Medulla oblongata (tissue), 1 donor: Measurements from ENCODE around the gene CNR2.
A peak's percentile ranks its signal among the peaks of the same experiment; 100 is the strongest.
"Not testable (repeated sequence)": the region's sequence is repeated elsewhere in the genome, so short reads cannot be mapped to it uniquely, and the experiment has no call there.

ENCODE experiments used
- DNase-seq: peaks from one replicate; pipeline ENCODE4 v3.0.0-alpha.2; 2015; ENCODE audit errors: extremely low spot score

CNR2 gene

DNA sequence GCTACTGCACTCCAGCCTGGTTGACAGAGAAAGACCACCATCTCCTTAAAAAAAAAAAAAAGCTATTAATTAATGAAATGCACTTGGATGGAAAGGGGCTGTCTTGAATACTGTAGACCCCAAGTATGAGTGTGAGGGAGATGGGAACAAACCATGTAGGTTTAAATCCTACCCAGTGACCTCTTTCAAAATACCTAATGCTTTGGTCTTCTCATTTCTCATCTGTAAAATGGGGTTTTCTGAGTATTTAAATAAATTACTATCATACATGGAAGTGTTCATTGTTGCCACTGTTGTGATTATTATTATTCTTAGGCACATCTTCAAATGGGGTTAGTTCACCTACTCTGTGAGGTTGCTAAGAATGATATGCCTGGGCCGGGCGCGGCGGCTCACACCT is 27.9 kb downstream of the CNR2 start:
- no peak for DNase-seq

DNA sequence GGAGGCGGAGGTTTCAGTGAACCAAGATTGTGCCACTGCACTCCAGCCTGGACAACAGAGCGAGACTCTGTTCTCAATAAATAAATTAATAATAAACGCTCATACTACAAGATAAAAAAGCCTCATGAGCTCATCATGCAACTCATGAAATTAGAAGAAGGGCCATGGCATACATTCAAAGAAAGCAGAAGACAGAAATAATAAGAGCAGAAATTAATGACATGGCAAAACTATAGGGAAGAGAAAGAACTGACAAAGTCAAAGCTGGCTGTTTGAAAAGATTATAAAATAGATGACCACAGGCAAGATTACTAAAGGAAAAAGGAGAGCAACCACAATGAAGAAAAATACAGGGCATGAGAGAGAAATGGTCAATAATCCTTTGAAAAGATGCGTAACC is 30.4 kb downstream of the CNR2 start:
- no peak for DNase-seq

DNA sequence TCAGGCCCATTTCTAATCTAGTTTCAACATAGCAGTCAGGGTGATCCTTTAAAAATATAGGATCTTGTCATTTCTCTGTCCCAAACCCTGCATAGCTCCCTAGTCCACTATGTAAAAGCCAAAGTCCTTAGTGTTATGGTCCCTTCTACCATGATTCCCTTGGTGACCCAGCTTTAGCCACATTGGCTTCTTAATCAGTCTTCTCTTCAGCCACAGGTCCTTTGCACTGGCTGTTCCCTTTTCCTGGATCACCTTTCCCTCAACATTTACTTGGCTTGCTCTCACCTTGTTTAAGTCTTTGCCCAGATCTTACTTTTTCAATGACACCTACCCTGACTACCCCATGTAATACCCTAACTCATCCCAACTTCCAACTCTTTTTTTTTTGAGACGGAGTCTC is 33.4 kb downstream of the CNR2 start:
- no peak for DNase-seq

DNA sequence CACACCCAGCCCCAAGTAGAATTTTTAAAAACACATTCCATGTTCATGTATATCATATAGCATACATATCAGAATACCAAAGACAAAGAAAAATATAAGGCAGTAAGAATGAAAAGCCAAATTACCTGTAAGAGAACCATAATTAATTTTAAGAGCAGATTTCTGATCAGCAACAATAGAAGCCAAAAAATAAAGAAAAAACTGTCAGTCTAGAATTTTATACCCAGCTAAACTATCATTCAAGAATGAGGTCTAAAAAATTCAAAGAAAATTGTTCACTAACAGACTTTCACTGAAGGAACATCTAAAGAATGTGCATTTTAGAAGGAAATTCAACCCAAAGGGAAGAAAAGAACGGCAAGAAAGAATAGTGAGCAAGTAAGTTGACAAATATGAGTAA is 34.5 kb downstream of the CNR2 start:
- DNase-seq: no peak

DNA sequence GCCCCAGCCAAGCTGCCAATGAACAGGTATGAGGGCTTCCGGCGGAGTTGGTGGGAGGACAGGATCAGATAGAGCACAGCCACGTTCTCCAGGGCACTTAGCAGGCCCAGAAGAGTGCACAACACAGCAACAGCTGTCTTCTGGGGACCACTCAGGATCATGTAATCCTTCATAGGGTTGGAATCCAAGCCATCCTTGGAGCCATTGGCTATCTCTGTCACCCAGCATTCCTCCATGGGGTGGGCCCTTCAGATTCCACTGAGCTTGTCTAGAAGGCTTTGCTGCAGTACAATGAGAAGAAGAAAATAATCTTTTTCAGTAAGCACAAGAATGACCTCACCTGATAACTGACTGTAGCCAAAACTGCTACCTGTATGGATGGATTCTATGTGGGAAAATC is 37.8 kb downstream of the CNR2 start:
- no peak for DNase-seq

DNA sequence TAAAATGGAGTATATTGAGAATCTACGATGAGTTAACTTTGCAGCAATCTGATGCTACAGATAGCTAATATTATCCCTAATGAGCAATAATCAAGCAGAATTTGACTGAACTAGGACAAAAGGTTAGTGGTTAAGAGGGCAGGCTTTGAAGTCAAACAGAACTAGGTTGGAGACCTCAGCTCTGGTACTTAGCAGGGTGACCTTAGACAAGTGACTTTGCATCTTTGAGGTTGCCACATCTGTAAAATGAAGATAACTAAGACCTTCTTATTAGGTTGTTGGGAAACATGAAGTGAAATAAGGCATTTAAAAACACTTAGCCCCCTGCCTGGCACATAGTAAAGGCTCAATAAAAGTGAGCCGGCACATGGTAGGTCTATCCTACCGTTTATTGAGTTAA is 40.7 kb downstream of the CNR2 start:
- no peak for DNase-seq

DNA sequence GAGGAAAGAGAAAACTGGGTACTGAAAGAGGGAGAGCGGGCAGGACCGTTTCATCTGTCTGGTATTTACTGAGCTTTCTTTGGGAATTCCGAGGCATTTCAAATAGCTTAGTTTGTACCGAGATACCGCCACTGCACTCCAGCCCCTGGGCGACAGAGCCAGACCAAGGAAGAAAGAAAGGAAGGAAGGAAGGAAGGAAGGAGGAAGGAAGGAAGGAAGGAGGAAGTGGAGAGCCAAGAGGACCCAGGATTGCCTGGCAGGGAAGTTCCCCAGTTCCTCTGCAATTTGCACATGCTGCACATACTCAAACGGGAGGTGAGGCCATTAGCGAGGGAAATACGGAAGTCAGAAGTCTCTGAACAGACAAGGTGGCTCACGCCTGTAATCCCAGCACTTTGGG is 44.1 kb downstream of the CNR2 start:
- DNase-seq: no peak

DNA sequence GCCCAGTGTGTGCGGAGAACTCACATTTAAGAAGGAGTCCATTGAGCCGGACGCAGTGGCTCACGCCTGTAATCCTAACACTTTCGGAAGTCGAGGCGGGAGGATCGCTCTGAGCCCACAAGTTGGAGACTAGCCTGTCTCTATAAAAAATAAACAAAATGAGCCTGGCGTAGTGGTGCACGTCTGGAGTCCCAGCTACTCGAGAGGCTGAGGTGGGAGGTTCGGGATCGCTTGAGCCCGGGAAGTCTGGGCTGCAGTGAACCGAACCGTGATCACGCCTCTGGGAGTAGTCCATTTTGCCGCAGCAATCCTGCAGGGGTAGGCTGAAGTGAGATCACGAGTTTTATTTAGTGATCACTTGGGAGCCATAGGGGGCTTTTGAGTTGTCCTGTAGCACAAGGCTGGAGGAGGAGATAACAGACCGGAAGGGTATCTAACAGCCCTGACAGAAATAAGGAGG is 44.6 kb downstream of the CNR2 start:
- DNase-seq: no peak

DNA sequence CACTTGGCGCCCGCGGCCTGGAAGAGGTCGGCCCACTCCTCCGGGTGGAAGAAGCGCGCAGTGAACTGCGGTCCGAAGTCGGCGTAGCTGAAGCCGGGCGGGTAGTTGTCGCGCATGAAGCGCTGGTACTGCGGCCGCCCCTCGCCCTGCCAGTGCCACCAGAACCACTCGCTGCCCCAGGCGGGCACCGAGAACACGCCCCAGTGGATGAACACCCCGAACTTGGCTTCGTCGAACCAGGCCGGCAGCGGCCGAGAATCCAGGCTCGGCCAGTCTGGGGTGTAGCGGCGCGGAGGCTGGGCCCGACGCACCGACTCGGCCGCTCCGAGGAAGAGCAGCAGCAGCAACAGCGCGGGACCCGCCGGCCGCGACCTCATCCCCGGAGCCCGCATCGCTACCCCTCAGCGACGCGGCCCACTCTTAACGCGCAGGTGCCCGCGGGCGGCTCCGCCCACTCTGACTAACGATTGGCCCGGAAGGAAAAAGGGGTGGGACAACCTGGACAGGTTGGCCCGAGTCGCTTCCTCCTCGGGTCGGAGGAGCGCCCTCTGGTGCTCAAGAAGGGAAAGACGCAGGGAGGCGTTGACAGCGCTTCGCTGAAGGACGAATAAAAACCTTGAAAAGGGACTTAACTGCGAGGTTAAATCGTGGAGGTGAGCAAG is 45.1 kb downstream of the CNR2 start, which contains the start of gene FUCA1:
TSS of gene FUCA1 (minus strand) at position 396 of the 662 bp plus-strand sequence. CDS start at position 392, 4 bp downstream.
- peak; percentile 98 for DNase-seq

DNA sequence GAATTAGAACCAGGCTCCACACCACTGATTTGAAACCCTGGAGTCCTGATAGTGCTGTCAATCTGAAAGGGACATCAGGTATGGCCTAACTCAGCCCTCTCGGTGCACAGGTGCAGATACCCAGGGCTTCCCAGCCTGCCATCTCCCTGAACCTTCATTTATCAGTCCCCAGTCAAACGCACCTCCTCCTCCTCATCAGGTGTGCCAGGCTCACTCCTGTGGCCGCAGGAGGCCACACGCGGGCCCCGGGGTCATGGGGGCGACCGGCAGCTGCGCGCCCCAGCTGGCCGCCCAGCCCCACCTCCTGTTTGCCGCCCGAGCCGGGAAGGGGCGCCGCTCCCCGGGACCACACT is 45.6 kb downstream of the CNR2 start:
- DNase-seq: no peak

DNA sequence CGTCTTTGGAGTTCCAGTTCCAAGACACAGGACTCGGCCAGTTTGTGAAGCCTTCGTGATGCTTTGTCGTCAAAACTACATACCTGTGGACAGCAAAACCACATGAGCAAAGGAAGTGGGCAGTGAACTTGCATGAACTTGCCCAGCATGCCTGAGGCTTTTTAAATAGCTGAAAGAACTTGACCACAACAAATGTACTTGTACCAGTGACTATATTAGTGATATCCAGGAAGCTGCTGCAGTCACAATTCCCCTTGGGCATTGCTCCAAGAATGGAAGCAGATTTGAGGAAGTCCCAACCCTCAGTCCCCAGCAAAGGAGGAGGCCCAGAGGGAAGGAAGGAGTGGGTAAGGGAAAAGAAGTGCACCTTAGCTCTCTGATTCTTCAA is 47.6 kb downstream of the CNR2 start:
- peak; percentile 53 for DNase-seq

DNA sequence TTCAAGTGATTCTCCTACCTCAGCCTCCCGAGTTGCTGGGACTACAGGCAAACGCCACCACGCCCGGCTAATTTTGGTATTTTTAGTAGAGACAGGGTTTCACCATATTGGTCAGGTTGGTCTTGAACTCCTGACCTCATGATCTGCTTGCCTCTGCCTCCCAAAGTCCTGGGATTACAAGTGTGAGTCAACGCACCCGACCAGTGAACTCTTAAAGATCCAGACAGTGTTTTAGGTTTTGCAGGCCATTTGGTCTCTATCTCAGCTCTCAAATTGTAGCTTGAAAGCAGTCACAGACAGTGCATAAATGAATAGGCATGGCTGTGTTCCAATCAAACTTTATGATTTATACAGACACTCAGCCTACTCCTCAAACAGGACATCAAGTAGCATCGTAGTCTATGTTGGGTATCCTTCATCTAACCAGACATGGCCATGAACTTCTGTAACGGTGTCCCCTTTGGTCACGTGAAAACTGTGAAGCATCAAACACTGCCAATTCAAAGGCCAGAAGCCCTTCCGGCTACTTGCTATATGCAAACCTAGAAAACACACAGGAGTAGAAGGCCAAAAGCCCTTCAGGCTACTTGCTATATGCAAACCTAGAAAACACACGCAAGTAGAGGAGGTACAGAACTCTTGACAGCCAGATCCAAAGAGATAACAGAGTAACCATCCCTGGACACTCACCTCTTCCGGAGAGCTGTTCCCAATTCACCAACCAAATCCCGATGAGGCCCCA is 48.2 kb downstream of the CNR2 start:
- DNase-seq: no peak

DNA sequence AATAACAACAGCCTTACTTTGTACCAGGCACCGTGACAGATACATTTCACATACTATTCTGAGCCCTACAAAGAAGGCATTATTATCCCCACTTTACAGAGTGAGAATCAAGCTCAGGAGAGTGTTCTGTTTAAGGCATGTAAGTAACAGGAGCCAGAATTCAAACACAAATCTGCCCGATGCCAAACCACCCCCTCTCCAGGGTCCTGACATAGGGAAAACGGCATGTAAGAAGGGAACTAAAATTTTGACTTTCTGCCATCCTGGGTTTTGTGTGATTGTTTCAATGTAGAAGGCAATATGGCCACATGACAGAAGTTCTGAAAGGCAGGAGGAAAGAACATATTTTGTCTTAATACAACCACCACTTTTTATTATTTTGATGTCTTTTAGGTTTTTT is 50.5 kb downstream of the CNR2 start:
- no peak for DNase-seq

DNA sequence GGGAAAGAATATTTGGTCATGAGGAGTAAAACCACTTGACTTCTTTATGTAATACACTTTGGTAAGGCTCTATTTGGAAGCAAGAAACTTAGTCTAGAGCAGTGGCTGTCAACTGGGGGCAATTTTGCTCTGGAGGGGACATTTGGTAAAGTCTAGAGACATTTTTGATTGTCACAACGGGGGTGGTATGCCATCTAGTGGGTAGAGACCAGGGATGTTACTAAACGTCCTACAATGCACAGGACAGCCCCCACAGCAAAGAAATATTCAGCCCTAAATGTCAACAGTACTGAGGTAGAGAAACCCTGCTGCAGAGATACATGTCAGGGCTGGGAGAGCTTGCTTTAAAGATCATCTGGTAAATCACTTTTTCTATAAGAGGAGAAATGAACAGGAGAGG is 58.6 kb downstream of the CNR2 start:
- peak; percentile 31 for DNase-seq

DNA sequence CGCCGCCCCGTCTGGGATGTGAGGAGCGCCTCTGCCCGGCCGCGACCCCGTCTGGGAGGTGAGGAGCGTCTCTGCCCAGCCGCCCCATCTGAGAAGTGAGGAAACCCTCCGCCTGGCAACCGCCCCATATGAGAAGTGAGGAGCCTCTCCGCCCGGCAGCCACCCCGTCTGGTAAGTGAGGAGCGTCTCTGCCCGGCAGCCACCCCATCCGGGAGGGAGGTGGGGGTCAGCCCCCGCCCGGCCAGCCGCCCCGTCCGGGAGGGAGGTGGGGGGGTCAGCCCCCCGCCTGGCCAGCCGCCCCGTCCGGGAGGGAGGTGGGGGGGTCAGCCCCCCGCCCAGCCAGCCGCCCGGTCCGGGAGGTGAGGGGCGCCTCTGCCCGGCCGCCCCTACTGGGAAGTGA is 60.0 kb downstream of the CNR2 start:
- not testable (repeated sequence) for DNase-seq

DNA sequence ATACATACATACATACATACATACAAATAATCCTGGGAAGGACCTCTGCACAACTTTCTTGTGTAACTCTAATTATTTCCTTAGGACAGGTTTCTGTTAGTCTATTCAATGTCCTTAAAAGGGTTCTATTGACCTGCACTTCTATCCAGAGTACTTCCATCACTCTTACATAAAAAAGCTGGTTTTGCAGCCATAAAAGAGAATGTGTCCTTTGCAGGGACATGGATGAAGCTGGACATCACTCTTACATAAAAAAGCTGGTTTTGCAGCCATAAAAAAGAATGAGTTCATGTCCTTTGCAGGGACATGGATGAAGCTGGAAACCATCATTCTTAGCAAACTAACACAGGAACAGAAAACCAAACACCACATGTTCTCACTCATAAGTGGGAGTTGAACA is 61.8 kb downstream of the CNR2 start:
- DNase-seq: not testable (repeated sequence)

DNA sequence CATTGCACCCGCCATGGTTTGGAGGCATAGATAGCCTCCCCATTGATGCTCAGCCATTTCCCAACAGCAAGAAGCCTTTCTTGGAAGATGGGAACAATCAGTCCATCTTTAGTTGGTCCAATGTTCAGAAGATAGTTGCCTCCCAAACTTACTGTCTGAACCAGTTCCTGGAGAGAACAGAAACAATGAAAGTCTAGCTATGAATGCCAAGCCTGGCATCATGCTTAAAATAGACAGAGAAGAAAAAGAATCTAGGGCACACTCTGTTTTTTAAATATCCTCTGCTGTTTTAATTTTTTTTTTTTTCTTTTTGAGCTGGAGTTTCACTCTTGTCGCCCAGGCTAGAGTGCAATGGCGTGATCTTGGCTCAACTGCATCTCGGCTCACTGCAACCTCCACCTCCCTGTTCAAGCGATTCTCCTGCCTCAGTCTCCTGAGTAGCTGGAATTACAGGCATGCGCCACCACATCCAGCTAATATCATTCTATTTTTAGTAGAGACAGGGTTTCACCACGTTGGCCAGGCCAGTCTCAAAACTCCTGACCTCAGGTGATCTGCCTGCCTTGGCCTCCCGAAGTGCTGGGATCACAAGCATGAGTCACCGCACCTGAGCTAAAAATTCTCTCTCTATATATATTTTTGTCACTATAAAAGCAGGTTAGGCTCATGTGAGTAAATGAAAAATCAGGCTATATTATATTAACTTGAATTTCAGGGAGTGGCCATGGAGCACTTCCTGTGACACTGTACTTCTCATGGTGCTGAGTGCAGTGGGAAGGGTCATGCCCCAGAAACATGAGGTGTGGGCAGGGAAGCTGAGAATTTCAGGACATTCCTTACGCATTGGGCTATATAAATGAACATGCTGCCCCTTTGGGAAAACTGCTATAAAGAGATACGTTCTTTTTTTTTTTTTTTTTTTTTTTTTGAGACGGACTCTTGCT is 64.2 kb downstream of the CNR2 start:
- DNase-seq: no peak

DNA sequence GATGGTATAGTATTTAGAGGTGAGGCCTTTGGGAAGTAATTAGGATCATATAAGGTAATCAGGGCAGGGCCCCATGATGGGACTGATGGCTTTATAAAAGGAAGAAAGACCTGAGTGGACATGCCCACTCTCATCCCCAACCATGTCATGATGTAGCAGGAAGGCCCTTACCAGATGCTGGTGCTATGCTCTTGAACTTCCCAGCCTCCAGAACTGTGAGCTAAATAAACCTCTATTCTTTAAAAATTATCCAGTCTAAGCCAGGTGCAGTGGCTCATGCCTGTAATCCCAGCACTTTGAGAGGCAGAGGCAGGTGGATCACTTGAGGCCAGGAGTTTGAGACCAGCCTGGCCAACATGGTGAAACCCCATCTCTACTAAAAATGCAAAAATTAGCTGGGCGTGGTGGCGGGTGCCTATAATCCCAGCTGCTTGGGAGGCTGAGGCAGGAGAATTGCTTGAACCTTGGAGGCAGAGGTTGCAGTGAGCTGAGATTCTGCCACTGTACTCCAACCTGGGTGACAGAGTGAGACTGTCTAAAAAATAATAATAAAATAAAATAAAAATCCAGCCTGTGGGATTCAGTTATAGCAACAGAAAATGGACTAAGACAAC is 65.6 kb downstream of the CNR2 start:
- DNase-seq: not testable (repeated sequence)

DNA sequence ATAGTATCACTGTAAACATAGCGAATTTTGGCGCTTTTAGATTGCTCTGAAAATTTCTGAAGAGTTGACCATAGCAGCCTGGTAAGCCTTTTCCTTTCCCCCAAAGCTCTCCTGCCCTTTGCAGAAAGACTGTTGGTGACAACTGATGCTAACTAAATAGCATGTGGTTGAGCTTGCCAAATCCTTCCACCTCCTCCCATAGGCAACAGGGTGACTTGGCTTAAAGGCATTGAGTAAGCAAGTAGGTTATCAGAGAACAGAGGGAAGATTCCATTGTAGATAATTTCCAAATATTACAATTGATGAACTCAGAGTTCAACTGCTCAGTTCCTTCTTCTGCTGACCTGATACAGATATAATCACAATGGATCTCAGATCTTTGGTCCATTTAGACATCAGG is 68.0 kb downstream of the CNR2 start:
- no peak for DNase-seq

DNA sequence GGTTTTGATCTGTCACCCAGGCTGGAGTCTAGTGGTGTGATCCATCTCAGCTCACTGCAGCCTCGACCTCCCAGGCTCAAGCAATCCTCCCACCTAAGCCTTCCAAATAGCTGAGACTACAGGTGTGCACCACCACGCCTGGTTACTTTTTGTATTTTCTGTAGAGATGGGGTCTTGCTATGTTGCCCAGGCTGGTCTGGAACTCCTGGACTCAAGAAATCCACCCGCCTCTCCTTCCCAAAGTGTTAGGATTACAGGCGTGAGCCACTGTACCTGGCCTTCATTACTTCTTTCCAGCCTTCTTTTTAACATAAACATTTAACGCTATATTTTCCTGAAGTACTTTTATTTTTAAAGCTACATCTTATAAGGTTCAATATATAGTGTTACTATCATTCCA is 69.5 kb downstream of the CNR2 start:
- DNase-seq: no peak

DNA sequence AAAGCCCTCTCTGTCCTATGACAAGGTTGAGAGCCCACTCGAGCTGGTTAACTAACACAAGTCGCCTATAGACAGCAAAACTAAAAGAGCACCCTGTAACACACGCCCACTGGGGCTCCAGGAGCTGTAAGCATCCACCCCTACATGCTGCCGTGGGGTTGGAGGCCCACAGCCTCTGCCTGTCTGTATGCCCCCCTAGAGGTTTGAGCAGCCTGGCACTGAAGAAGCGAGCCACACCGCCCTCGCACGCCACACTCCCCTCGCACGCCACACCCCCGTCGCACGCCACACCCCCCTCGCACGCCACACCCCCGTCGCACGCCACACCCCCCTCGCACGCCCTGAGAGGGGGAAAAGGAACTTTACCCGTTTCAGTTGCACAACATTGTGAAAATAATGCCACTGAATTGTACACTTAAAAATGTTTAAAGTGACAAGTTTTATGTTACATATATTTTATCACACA is 74.7 kb downstream of the CNR2 start:
- DNase-seq: no peak

DNA sequence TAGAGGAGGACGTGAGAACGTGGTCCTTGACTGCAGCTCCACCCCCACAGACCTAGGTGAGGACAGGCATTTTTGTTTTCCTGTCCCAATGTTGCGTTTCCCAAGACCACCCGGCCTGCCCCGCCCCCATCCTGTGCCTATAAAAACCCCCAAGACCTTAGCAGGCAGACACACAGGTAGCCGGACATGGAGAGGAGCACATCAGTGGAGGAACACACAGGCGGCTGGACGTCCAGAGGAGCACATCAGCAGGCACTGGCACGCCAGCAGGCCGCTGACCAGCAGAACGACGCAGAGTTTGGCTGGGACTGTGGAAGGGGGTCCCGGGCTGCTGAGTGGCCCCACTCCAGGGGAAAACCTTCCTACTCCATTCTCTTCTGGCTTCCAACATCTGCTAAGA is 75.3 kb downstream of the CNR2 start:
- DNase-seq: no peak
